Measurements from ENCODE around the gene FGF5. TPM values are rescaled to one million over a fixed set of nuclear protein-coding genes. Genes with fewer than 3 reads are reported as not detected.

The FGF5 gene
- total RNA-seq, 1 experiment from 2014 or later, result not detected

DNA sequence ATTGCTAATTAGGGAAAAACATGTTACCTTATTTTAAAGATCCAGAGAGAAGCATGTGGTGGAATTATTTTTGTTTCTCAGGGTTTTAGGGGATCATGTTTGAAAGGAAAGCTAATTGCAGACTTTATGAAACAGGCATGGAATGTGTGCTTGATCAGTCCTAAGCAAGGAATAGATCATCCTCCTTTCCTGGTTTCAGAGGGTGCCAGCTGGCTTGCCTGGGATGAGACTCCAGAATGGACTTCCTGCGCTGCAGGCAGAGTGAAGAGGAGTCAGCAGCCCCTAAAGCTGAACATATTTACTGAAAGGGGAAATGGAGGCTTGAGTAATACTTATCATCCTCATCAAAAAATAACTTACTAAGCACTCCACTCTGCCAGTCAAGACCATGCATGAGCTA lies 13.3 kb downstream of the FGF5 start:
- Histone ChIP-seq H3K79me1 (ENCODE audit: insufficient read depth, low read depth, low read length, poor library complexity, severe bottlenecking) (no peaks in the 10 kb centered on the region), H2AK5ac (ENCODE audit: insufficient read length, low read length) (no peak overlapping the region), H3K23me2 (ENCODE audit: insufficient read length, low read depth, low read length, poor library complexity, severe bottlenecking) (no peaks in the 10 kb centered on the region), H3T11ph (ENCODE audit: low read length) (no peak overlapping the region), H3K23ac (ENCODE audit: insufficient read length, low read depth, low read length) (no peak overlapping the region), H3K4ac (ENCODE audit: low read depth, low read length) (no peak overlapping the region), H2BK12ac (ENCODE audit: insufficient read length, low read depth, low read length) (no peak overlapping the region), H4K91ac (ENCODE audit: insufficient read length, low read depth, low read length) (no peak overlapping the region), H2BK15ac (ENCODE audit: low read depth, low read length) (no peak overlapping the region), H2BK20ac (ENCODE audit: low read depth, low read length, poor library complexity, severe bottlenecking) (no peak overlapping the region), H2BK5ac (ENCODE audit: insufficient read length, low read length) (no peak overlapping the region), H3K4me2 (ENCODE audit: insufficient read depth, insufficient read length, low read length) (no peak overlapping the region), H3K18ac (ENCODE audit: insufficient read length, low read depth, low read length) (no peak overlapping the region), H3K4me1 (ENCODE audit: insufficient read depth, low read length) (no peaks in the 10 kb centered on the region), H3K79me2 (ENCODE audit: insufficient read depth, low read length) (no peaks in the 10 kb centered on the region), H3K9ac (ENCODE audit: extremely low read depth, insufficient read length, low read length) (no peak overlapping the region), H3K56ac (ENCODE audit: insufficient read length, low read depth, low read length) (no peak overlapping the region), H2BK120ac (ENCODE audit: low read depth, low read length, poor library complexity, severe bottlenecking) (no peak overlapping the region), H3K27ac (ENCODE audit: insufficient read length, low read depth, low read length) (no peak overlapping the region), H3K27me3 (ENCODE audit: insufficient read depth, low read length) (no peaks in the 10 kb centered on the region; the same call in 1 of the 2 replicates), H4K20me1 (ENCODE audit: control insufficient read depth, insufficient read depth, insufficient read length) (no peaks in the 10 kb centered on the region), H3K14ac (ENCODE audit: insufficient read depth, low read length) (no peak overlapping the region), H3K9me3 (ENCODE audit: control insufficient read depth, low read depth, low read length) (no peaks in the 10 kb centered on the region), H4K5ac (ENCODE audit: insufficient read length, low read depth, low read length) (no peak overlapping the region), H2AFZ (ENCODE audit: low read length) (no peak overlapping the region), H4K8ac (replicated peaks; ENCODE audit: insufficient read length, low read depth, low read length) (no peak overlapping the region)
- WGBS (ENCODE audit: extremely low coverage, insufficient read length, low lambda C conversion rate), result no CpG with 5 or more reads among the region's 1 CpG
- H3K4me3 Mint-ChIP-seq, result no peak overlapping the region
- H3K27ac Mint-ChIP-seq, result no peak overlapping the region
- H3K36me3 Mint-ChIP-seq (ENCODE audit: insufficient read depth in 1 of 3, low read depth in 3 of 3), result no peaks in the 10 kb centered on the region
- peaks cover 3% of the 10 kb centered on the region for H3K27me3 Mint-ChIP-seq (ENCODE audit: low read depth)
- H3K4me1 Mint-ChIP-seq, result peaks cover 6 to 7% of the 10 kb centered on the region in 2 experiments; a peak in 3 of 4 replicates
- no peak for DNase-seq
- H3K9me3 Mint-ChIP-seq, result no peaks in the 10 kb centered on the region
- TF ChIP-seq, protein P1, sequence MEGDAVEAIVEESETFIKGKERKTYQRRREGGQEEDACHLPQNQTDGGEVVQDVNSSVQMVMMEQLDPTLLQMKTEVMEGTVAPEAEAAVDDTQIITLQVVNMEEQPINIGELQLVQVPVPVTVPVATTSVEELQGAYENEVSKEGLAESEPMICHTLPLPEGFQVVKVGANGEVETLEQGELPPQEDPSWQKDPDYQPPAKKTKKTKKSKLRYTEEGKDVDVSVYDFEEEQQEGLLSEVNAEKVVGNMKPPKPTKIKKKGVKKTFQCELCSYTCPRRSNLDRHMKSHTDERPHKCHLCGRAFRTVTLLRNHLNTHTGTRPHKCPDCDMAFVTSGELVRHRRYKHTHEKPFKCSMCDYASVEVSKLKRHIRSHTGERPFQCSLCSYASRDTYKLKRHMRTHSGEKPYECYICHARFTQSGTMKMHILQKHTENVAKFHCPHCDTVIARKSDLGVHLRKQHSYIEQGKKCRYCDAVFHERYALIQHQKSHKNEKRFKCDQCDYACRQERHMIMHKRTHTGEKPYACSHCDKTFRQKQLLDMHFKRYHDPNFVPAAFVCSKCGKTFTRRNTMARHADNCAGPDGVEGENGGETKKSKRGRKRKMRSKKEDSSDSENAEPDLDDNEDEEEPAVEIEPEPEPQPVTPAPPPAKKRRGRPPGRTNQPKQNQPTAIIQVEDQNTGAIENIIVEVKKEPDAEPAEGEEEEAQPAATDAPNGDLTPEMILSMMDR (conservative IDR thresholded peaks at IDR 0.05), result no peak
